HG03432 (cell line): ENCODE results near the gene COL26A1.
"Not testable (repeated sequence)": the region's sequence is repeated elsewhere in the genome, so short reads cannot be mapped to it uniquely, and the experiment has no call there.

Experiments
- ATAC-seq: cut with Tn5 transposase; IDR thresholded peaks from one replicate; pipeline ENCODE4 v1.9.1; 2021; ENCODE audit warnings: mild to moderate bottlenecking, moderate library complexity; ENCODE audit not compliant: unreplicated experiment

COL26A1 gene

GRCh38 chr7:101490439-101490838, 127.8 kb downstream of the COL26A1 start:
- not testable (repeated sequence) for ATAC-seq

GRCh38 chr7:101491442-101491841, 128.8 kb downstream of the COL26A1 start:
- ATAC-seq, result not testable (repeated sequence)

GRCh38 chr7:101494602-101495329, 132.1 kb downstream of the COL26A1 start:
- ATAC-seq, result no peak

GRCh38 chr7:101496017-101496416, 133.3 kb downstream of the COL26A1 start:
- no peak for ATAC-seq

- ATAC-seq, result no peak
Observed at GRCh38 chr7:101501351-101501750, 138.7 kb downstream of the COL26A1 start.

- ATAC-seq, result no peak
Observed at GRCh38 chr7:101502466-101503098, 139.9 kb downstream of the COL26A1 start.

GRCh38 chr7:101505510-101505909, 142.8 kb downstream of the COL26A1 start:
- not testable (repeated sequence) for ATAC-seq

GRCh38 chr7:101506531-101506930, 143.9 kb downstream of the COL26A1 start:
- ATAC-seq, result no peak

GRCh38 chr7:101507327-101507726, 144.7 kb downstream of the COL26A1 start:
- no peak for ATAC-seq

GRCh38 chr7:101507791-101508252, 145.1 kb downstream of the COL26A1 start:
- ATAC-seq, result no peak

- no peak for ATAC-seq
Observed at GRCh38 chr7:101510297-101510696, 147.6 kb downstream of the COL26A1 start.

- no peak for ATAC-seq
Observed at GRCh38 chr7:101511965-101512364, 149.3 kb downstream of the COL26A1 start.

GRCh38 chr7:101516851-101517250, 154.2 kb downstream of the COL26A1 start:
- no peak for ATAC-seq

GRCh38 chr7:101517304-101517703, 154.6 kb downstream of the COL26A1 start:
- no peak for ATAC-seq

- no peak for ATAC-seq
Observed at GRCh38 chr7:101518336-101518735, 155.7 kb downstream of the COL26A1 start.

GRCh38 chr7:101519324-101520023, 156.8 kb downstream of the COL26A1 start:
- no peak for ATAC-seq

GRCh38 chr7:101521430-101521925, 158.8 kb downstream of the COL26A1 start:
- ATAC-seq, result no peak

GRCh38 chr7:101522021-101522420, 159.3 kb downstream of the COL26A1 start:
- no peak for ATAC-seq

- no peak for ATAC-seq
Observed at GRCh38 chr7:101527844-101528667, 165.4 kb downstream of the COL26A1 start.

GRCh38 chr7:101529560-101529959, 166.9 kb downstream of the COL26A1 start:
- no peak for ATAC-seq
